K562 (cell line): Measurements from ENCODE around the gene ELMO1.

ENCODE experiments used
- BACH1 ChIP-seq: fragments of 200-800 bp; sonication (Bioruptor generic); IDR thresholded peaks from 2 replicates; pipeline ENCODE4 v1.6.1; 2016; ENCODE audit warnings: missing genetic modification characterization, missing compliant biosample characterization
- MAX ChIP-seq: sonication (generic); formaldehyde crosslinking; IDR thresholded peaks from 2 replicates; pipeline ENCODE4 v1.9.0; 2022; ENCODE audit warnings: mild to moderate bottlenecking, missing genetic modification reagents
- SAP30 ChIP-seq: fragments of 200-600 bp; sonication (generic); IDR thresholded peaks from 2 replicates; pipeline ENCODE4 v1.6.1; 2012; ENCODE audit warnings: borderline replicate concordance, low read depth, mild to moderate bottlenecking, moderate library complexity, low read length, control low read depth, inconsistent platforms; ENCODE audit not compliant: insufficient read depth, poor library complexity, severe bottlenecking
- TFAP4 ChIP-seq: sonication (generic); formaldehyde crosslinking; IDR thresholded peaks from 2 replicates; pipeline ENCODE4 v1.8.0; 2022; ENCODE audit warnings: missing genetic modification reagents, mild to moderate bottlenecking, moderate library complexity, borderline replicate concordance
- XRCC5 ChIP-seq: fragments of 200-400 bp; formaldehyde crosslinking; IDR thresholded peaks from 2 replicates; pipeline ENCODE4 v1.6.1; 2017; ENCODE audit warnings: low read depth, mild to moderate bottlenecking, low read length
- ZBED1 ChIP-seq: IDR thresholded peaks from 2 replicates; pipeline ENCODE4 v1.6.1; 2014

GRCh38 chr7:36809510-36809909 is 639.2 kb downstream of the ELMO1 start:
- TF ChIP-seq SAP30, result no peak
- TF ChIP-seq TFAP4, result no peak
- TF ChIP-seq ZBED1, result no peak
- no peak for TF ChIP-seq BACH1 (tag)
- no peak for TF ChIP-seq MAX (CRISPR knock-in tag)
- TF ChIP-seq XRCC5, result no peak
